ENCODE data around the gene IRF5. TPM values are rescaled to one million over a fixed set of nuclear protein-coding genes. Genes with fewer than 3 reads are reported as not detected.

Gene IRF5
- total RNA-seq, 1 experiment from 2014 or later, result 8.8 TPM

DNA sequence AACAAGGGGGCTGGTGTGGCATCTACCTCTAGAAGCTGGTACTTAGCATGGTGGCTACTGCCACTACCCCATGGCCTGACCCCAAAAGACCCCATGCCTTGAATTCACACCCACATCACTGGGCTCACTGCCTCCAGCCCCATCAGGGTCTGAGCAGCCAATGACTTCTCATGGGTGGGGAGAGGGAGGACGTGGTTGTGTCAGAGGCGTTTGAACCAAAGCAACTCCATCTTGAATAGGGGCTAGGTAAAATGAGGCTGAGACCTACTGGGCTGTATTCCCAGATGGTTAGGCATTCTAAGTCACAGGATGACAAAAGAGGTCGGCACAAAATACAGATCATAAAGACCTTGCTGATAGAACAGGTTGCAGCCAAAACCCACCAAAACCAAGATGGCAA is 42.4 kb upstream of the IRF5 start:
- H3K9me3 ChIP-seq (ENCODE audit: control insufficient read depth, insufficient read depth, low read depth, low read length), result peaks cover 5% of the 10 kb centered on the region; the same call in 1 of the 2 replicates
- ChIA-PET CTCF (no interaction called here), POLR2A (no interaction called here)
- H3K4me3 ChIP-seq (ENCODE audit: low read depth in 2 of 2, low read length in 2 of 2), result no peak overlapping the region
- DNase-seq (ENCODE audit: low read depth, low spot score) (no peak), ATAC-seq (no peak)
- in situ Hi-C loops (cut with HindIII; ENCODE audit: low pct_unique_long_range_greater_than_20kb, low sequenced_read_pairs), result no loop called here
- no peaks in the 10 kb centered on the region for H3K36me3 ChIP-seq (ENCODE audit: control insufficient read depth, insufficient read depth, low read length)
- intact Hi-C loops (cut with micrococcal nuclease; ENCODE audit: unreplicated experiment), result no loop called here
- TF ChIP-seq POLR2AphosphoS5 (IDR thresholded peaks at IDR 0.05; ENCODE audit: low read depth, low read length) (no peak), SIN3A (IDR thresholded peaks at IDR 0.05; ENCODE audit: borderline replicate concordance, insufficient read depth, low read depth, low read length) (no peak), CTCF (IDR thresholded peaks at IDR 0.05) (no peak), TCF7L2 (IDR thresholded peaks at IDR 0.05; ENCODE audit: low read depth, low read length) (no peak)
- TF ChIP-seq, protein P1, sequence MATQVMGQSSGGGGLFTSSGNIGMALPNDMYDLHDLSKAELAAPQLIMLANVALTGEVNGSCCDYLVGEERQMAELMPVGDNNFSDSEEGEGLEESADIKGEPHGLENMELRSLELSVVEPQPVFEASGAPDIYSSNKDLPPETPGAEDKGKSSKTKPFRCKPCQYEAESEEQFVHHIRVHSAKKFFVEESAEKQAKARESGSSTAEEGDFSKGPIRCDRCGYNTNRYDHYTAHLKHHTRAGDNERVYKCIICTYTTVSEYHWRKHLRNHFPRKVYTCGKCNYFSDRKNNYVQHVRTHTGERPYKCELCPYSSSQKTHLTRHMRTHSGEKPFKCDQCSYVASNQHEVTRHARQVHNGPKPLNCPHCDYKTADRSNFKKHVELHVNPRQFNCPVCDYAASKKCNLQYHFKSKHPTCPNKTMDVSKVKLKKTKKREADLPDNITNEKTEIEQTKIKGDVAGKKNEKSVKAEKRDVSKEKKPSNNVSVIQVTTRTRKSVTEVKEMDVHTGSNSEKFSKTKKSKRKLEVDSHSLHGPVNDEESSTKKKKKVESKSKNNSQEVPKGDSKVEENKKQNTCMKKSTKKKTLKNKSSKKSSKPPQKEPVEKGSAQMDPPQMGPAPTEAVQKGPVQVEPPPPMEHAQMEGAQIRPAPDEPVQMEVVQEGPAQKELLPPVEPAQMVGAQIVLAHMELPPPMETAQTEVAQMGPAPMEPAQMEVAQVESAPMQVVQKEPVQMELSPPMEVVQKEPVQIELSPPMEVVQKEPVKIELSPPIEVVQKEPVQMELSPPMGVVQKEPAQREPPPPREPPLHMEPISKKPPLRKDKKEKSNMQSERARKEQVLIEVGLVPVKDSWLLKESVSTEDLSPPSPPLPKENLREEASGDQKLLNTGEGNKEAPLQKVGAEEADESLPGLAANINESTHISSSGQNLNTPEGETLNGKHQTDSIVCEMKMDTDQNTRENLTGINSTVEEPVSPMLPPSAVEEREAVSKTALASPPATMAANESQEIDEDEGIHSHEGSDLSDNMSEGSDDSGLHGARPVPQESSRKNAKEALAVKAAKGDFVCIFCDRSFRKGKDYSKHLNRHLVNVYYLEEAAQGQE (IDR thresholded peaks at IDR 0.05; ENCODE audit: insufficient read depth in 1 of 2, low read depth in 2 of 2, low read length in 1 of 2), result no peak
- no peak overlapping the region for H3K27ac ChIP-seq (ENCODE audit: low read length)
- no peaks in the 10 kb centered on the region; the same call in 1 of the 2 replicates for H3K4me1 ChIP-seq (ENCODE audit: control insufficient read depth, insufficient read depth, low read length)
- no TSS peak for BruUV-seq (replicated peaks)
- H3K27me3 ChIP-seq (ENCODE audit: control insufficient read depth, insufficient read depth, low read length), result 0 out of 2 replicates have a peak, but pooled peaks cover 2% of the 10 kb centered on the region

DNA sequence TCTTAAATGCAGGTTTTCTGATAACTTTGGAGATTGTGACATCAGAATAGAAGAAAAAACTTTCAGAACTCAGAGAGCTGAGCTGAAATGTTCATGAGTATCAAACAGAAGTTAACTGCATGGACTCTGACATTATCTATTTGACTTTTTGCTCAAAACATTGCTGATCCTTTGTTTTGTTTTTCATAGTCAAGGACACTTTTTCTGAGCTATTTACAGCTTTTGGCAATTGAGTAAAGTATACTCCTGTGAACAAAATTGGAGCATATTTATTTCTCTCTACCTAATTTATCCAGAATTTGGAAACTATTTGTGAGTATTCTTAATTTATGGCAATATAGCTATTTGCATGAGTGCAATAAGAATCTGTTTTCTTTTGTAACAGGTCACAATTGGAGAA is 38.3 kb upstream of the IRF5 start:
- H3K9me3 ChIP-seq (ENCODE audit: control insufficient read depth, insufficient read depth, low read depth, low read length), result peaks cover 5% of the 10 kb centered on the region; the same call in 1 of the 2 replicates
- no peak for ATAC-seq
- POLR2A ChIA-PET, result no interaction called here
- CTCF ChIA-PET, result no interaction called here
- no peak for DNase-seq (ENCODE audit: low read depth, low spot score)
- H3K4me1 ChIP-seq (ENCODE audit: control insufficient read depth, insufficient read depth, low read length), result peaks cover 5% of the 10 kb centered on the region; the same call in 1 of the 2 replicates
- H3K27ac ChIP-seq (ENCODE audit: low read length), result no peak overlapping the region
- H3K4me3 ChIP-seq (ENCODE audit: low read depth in 2 of 2, low read length in 2 of 2), result no peak overlapping the region
- 0 out of 2 replicates have a peak, but pooled peaks cover 2% of the 10 kb centered on the region for H3K27me3 ChIP-seq (ENCODE audit: control insufficient read depth, insufficient read depth, low read length)
- intact Hi-C loops (cut with micrococcal nuclease; ENCODE audit: unreplicated experiment) (no loop called here), in situ Hi-C loops (cut with HindIII; ENCODE audit: low pct_unique_long_range_greater_than_20kb, low sequenced_read_pairs) (no loop called here)
- TF ChIP-seq TCF7L2 (IDR thresholded peaks at IDR 0.05; ENCODE audit: low read depth, low read length) (no peak), CTCF (IDR thresholded peaks at IDR 0.05) (no peak), SIN3A (IDR thresholded peaks at IDR 0.05; ENCODE audit: borderline replicate concordance, insufficient read depth, low read depth, low read length) (no peak), POLR2AphosphoS5 (IDR thresholded peaks at IDR 0.05; ENCODE audit: low read depth, low read length) (no peak)
- TF ChIP-seq, protein P1 (IDR thresholded peaks at IDR 0.05; ENCODE audit: insufficient read depth in 1 of 2, low read depth in 2 of 2, low read length in 1 of 2), result no peak
- BruUV-seq (replicated peaks), result no TSS peak
- no peaks in the 10 kb centered on the region for H3K36me3 ChIP-seq (ENCODE audit: control insufficient read depth, insufficient read depth, low read length)
